ENCODE results near the gene PPP1R14C.

DNA sequence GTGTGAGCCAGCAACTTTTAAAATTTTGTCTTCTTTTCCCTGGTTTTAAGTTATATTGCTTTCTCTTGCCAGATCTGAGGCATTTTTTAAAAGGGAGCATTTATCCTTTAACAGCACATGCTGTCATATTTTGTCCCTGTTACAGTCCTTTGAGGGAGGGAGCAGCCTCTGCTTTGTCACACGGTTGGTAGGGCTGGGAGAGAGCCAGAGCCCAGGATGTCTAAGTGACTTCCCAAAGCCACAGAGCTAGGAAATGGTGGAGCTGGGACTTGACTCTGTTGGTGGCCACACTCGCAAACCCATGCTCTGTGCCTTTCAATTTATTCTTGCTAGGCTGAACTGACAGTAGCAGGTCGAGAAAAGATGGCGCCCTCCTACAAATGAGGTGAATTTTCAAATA, 145.6 kb downstream of the PPP1R14C start:
- TF ChIP-seq EGR1 (IDR thresholded peaks at IDR 0.05): no peak
- TF ChIP-seq NFIC (IDR thresholded peaks at IDR 0.05): no peak
- TF ChIP-seq TEAD4 (IDR thresholded peaks at IDR 0.05): no peak
- TF ChIP-seq, protein P1, sequence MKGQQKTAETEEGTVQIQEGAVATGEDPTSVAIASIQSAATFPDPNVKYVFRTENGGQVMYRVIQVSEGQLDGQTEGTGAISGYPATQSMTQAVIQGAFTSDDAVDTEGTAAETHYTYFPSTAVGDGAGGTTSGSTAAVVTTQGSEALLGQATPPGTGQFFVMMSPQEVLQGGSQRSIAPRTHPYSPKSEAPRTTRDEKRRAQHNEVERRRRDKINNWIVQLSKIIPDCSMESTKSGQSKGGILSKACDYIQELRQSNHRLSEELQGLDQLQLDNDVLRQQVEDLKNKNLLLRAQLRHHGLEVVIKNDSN (IDR thresholded peaks at IDR 0.05): no peak
- no peak for TF ChIP-seq YY1 (IDR thresholded peaks at IDR 0.05; ENCODE audit: low read depth)
- TF ChIP-seq, protein P2, sequence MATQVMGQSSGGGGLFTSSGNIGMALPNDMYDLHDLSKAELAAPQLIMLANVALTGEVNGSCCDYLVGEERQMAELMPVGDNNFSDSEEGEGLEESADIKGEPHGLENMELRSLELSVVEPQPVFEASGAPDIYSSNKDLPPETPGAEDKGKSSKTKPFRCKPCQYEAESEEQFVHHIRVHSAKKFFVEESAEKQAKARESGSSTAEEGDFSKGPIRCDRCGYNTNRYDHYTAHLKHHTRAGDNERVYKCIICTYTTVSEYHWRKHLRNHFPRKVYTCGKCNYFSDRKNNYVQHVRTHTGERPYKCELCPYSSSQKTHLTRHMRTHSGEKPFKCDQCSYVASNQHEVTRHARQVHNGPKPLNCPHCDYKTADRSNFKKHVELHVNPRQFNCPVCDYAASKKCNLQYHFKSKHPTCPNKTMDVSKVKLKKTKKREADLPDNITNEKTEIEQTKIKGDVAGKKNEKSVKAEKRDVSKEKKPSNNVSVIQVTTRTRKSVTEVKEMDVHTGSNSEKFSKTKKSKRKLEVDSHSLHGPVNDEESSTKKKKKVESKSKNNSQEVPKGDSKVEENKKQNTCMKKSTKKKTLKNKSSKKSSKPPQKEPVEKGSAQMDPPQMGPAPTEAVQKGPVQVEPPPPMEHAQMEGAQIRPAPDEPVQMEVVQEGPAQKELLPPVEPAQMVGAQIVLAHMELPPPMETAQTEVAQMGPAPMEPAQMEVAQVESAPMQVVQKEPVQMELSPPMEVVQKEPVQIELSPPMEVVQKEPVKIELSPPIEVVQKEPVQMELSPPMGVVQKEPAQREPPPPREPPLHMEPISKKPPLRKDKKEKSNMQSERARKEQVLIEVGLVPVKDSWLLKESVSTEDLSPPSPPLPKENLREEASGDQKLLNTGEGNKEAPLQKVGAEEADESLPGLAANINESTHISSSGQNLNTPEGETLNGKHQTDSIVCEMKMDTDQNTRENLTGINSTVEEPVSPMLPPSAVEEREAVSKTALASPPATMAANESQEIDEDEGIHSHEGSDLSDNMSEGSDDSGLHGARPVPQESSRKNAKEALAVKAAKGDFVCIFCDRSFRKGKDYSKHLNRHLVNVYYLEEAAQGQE (IDR thresholded peaks at IDR 0.05; ENCODE audit: low read depth): no peak
- TF ChIP-seq, protein P3, sequence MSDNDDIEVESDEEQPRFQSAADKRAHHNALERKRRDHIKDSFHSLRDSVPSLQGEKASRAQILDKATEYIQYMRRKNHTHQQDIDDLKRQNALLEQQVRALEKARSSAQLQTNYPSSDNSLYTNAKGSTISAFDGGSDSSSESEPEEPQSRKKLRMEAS (IDR thresholded peaks at IDR 0.05): no peak
- no peak for TF ChIP-seq TAF1 (IDR thresholded peaks at IDR 0.05; ENCODE audit: low read depth)
- no peak for TF ChIP-seq RAD21 (IDR thresholded peaks at IDR 0.05; ENCODE audit: low read depth)
- TF ChIP-seq TCF12 (IDR thresholded peaks at IDR 0.05; ENCODE audit: low read depth): no peak
- no peak for TF ChIP-seq CEBPB (IDR thresholded peaks at IDR 0.05)
- TF ChIP-seq FOXM1 (IDR thresholded peaks at IDR 0.05; ENCODE audit: borderline replicate concordance, low read depth): no peak
- no peak for TF ChIP-seq ZBTB7A (IDR thresholded peaks at IDR 0.05; ENCODE audit: low read depth)
- TF ChIP-seq EP300 (IDR thresholded peaks at IDR 0.05; ENCODE audit: borderline replicate concordance): no peak

Measured in Ishikawa (cell line).